ENCODE results near the gene SERPINE2.

SERPINE2 gene

DNA sequence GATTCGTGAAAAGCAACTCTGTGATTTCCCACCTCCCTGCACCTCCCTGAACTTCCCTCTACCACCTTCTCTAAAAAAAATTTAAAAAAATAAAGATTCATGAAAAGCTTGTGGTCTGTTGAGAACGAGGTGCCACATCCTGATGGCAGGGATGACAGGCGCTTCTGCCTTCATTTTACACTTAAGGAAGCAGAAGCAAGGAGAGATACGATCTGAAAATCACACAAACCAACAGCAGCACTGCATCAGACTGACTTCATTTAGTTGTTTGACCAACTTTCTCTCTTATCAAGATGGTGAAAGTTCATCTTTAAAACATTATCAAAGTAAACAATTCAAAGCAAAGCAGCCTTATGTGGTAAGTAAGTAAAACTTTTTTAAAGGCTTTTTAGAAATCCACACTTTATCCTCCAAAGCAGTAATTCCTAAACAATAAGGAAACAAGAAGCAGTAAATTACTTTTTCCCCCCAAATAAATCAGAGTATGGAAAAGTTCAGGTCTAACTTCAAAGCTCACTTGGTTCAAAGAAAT lies 109.4 kb downstream of the SERPINE2 start:
- H3K9me3 ChIP-seq (ENCODE audit: control insufficient read depth, low read length): no peaks in the 10 kb centered on the region
- no peak overlapping the region for H3K9ac ChIP-seq (ENCODE audit: low read length)
- no peaks in the 10 kb centered on the region for H3K36me3 ChIP-seq (ENCODE audit: control insufficient read depth, insufficient read depth, low read length)
- no peak overlapping the region for H3K4me3 ChIP-seq (ENCODE audit: low read length)
- peaks cover 11% of the 10 kb centered on the region for H3K4me1 ChIP-seq (ENCODE audit: control insufficient read depth, insufficient read depth, low read length)
- H3K27me3 ChIP-seq (ENCODE audit: control insufficient read depth, insufficient read depth, low read length): no peaks in the 10 kb centered on the region

DNA sequence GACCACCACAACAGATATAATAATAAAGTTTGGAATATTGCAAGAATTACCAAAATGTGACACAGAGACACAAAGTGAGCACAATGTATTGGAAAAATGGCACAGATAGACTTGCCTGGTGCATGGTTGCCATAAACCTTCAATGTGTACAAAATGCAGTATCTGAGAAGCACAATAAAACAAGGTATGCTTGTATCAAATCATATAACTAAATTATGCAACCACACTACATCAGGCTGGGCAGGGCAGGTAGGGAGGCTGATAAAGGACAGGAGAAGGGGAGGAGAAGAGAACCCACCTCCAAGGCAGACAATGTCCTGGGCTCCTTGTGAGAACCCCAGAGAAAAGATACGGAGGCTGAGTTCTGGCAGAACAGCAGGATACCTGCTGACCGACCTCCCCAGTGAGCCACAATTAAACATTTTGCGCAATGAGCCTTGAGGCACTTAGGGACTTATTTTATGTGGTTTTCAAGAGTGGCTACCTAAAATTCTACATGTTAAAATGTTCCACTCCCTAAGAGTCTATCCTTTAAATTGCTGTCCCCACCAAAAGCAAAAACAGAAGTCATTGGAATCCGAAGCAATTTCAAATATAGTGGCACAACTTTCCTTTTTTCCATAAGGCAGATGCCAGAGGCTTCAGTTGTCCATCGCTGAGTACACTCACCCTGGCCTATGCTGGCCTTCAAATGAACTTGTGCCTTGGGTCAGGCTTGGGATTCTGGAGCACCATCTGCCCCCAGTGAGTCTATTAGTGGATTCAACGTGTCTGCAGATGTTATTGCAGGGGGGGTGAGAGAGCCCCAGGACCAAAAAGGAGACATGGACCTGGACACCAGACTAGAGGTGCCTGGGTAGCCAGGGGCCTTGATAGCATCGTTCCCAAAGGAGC lies 110.7 kb downstream of the SERPINE2 start:
- Histone ChIP-seq H3K4me1 (ENCODE audit: control insufficient read depth, insufficient read depth, low read length) (peaks cover 11% of the 10 kb centered on the region), H3K4me3 (ENCODE audit: low read length) (no peak overlapping the region), H3K27me3 (ENCODE audit: control insufficient read depth, insufficient read depth, low read length) (no peaks in the 10 kb centered on the region), H3K9ac (ENCODE audit: low read length) (no peak overlapping the region), H3K36me3 (ENCODE audit: control insufficient read depth, insufficient read depth, low read length) (no peaks in the 10 kb centered on the region), H3K9me3 (ENCODE audit: control insufficient read depth, low read length) (no peaks in the 10 kb centered on the region)

- H3K36me3 ChIP-seq (ENCODE audit: control insufficient read depth, insufficient read depth, low read length): no peaks in the 10 kb centered on the region
- no peaks in the 10 kb centered on the region for H3K27me3 ChIP-seq (ENCODE audit: control insufficient read depth, insufficient read depth, low read length)
- no peak overlapping the region for H3K9ac ChIP-seq (ENCODE audit: low read length)
- H3K4me3 ChIP-seq (ENCODE audit: low read length): no peak overlapping the region
- H3K9me3 ChIP-seq (ENCODE audit: control insufficient read depth, low read length): no peaks in the 10 kb centered on the region
- peaks cover 5% of the 10 kb centered on the region for H3K4me1 ChIP-seq (ENCODE audit: control insufficient read depth, insufficient read depth, low read length)
Measured at GRCh38 chr2:223925106-223925505, 114.0 kb downstream of the SERPINE2 start.

Data from mucosa of stomach (tissue), 1 donor.